T-helper 1 cell treated with Interleukin-12 subunit alpha and Interleukin-12 subunit beta and Interleukin-4 antibody, amounts not matched to agents 30 μg/mL and 1 μg/mL, for 36 hours (primary cell): ENCODE data around the gene PRKAR2A.
"Not testable (repeated sequence)": the region's sequence is repeated elsewhere in the genome, so short reads cannot be mapped to it uniquely, and the experiment has no call there.

Experiments used
- H3K27ac Mint-ChIP-seq: one replicate; pipeline ENCODE4 v1.8.0; 2021; ENCODE audit warnings: mild to moderate bottlenecking, mixed read lengths
- H3K27me3 Mint-ChIP-seq: one replicate; pipeline ENCODE4 v1.8.0; 2021; ENCODE audit warnings: low read depth, mixed read lengths
- H3K36me3 Mint-ChIP-seq: one replicate; pipeline ENCODE4 v1.8.0; 2021; ENCODE audit warnings: low read depth, mixed read lengths
- H3K4me1 Mint-ChIP-seq: one replicate; pipeline ENCODE4 v1.8.0; 2021; ENCODE audit warnings: low read depth, mixed read lengths
- H3K4me3 Mint-ChIP-seq: one replicate; pipeline ENCODE4 v1.8.0; 2021; ENCODE audit warnings: mild to moderate bottlenecking, moderate library complexity, mixed read lengths
- H3K9me3 Mint-ChIP-seq: one replicate; pipeline ENCODE4 v1.8.0; 2021; ENCODE audit warnings: mixed read lengths

PRKAR2A gene

DNA sequence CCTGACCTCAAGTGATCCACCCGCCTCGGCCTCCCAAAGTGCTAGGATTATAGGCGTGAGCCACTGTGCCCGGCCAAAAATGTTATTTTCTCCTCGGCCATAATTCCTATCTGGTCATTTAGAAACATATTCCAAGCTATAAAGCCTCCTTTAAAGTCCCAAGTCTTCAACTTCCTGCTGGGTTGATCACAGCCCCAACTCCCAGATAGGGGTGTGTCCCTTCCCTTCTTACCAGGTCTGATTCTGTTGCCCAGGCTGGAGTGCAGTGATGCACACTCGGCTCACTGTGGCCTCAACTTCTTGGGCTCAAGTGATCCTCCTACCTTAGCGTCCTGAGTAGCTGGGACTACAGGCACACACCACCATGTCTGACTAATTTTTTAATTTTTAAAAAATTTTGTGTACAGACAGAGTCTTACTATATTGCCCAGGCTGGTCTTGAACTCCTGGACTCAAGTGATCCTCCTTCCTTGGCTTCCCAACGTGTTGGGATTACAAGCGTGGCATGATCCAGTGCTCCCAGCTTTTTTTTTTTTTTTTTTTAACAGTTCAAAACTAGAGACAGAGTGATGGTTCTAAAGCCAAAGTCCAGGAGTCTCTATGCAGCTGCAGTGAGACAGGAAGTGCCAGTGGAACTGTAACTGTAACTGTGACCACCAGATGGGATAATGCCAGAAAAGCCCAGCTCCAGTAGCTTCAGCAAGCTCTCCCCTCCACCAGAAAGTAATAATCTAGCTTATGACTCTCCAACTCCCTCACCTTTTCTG is 8.2 kb upstream of the PRKAR2A start:
- peaks cover 2% of the 10 kb centered on the region for H3K4me1 Mint-ChIP-seq
- H3K4me3 Mint-ChIP-seq: no peak overlapping the region
- no peaks in the 10 kb centered on the region for H3K9me3 Mint-ChIP-seq
- H3K27ac Mint-ChIP-seq: no peak overlapping the region
- H3K27me3 Mint-ChIP-seq: no peaks in the 10 kb centered on the region
- H3K36me3 Mint-ChIP-seq: peaks cover 10% of the 10 kb centered on the region

DNA sequence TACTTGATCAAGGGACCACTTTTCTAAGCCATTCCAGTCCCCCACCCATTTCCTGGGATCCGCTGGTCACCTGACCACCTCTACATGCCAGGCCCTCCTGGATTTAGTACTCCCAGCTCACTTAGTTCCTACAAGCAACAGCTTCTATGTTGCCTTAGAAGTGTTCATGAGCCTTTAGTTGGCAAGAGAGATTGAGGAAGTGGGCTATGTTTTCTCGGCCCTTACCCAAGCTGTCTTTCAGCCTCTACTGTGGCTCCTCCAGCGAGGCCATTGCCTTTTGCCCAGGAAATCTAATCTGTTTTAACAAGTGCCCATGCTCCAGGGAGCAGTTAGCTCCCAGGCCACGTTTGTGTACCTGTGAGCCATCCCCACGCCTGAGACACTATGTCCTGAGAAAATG is 4.5 kb upstream of the PRKAR2A start:
- Mint-ChIP-seq H3K4me1 (peaks cover 5% of the 10 kb centered on the region), H3K27me3 (no peaks in the 10 kb centered on the region), H3K36me3 (peaks cover 5% of the 10 kb centered on the region), H3K27ac (no peak overlapping the region), H3K9me3 (no peaks in the 10 kb centered on the region), H3K4me3 (no peak overlapping the region)

DNA sequence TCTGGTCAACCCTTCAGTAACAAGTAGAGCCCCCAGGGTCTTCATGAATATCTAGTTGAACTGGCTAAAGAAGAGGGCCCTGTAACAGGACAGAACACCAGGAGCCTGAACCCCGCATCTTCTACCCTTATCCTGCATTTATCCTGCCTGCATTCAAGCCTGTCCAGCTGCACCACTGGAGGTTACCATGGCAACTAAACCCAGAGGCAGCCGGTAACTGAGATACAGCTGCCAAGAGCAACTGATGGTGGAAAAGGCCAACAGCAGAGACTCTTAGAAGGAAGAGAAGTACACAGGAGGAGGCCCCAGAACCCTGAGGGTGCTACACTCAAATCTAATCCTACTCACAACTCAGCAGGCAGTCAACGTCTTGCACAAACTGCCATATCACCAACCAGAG is 3.7 kb upstream of the PRKAR2A start:
- H3K4me3 Mint-ChIP-seq: no peak overlapping the region
- no peaks in the 10 kb centered on the region for H3K9me3 Mint-ChIP-seq
- H3K4me1 Mint-ChIP-seq: peaks cover 11% of the 10 kb centered on the region
- H3K36me3 Mint-ChIP-seq: peaks cover 5% of the 10 kb centered on the region
- no peak overlapping the region for H3K27ac Mint-ChIP-seq
- no peaks in the 10 kb centered on the region for H3K27me3 Mint-ChIP-seq

DNA sequence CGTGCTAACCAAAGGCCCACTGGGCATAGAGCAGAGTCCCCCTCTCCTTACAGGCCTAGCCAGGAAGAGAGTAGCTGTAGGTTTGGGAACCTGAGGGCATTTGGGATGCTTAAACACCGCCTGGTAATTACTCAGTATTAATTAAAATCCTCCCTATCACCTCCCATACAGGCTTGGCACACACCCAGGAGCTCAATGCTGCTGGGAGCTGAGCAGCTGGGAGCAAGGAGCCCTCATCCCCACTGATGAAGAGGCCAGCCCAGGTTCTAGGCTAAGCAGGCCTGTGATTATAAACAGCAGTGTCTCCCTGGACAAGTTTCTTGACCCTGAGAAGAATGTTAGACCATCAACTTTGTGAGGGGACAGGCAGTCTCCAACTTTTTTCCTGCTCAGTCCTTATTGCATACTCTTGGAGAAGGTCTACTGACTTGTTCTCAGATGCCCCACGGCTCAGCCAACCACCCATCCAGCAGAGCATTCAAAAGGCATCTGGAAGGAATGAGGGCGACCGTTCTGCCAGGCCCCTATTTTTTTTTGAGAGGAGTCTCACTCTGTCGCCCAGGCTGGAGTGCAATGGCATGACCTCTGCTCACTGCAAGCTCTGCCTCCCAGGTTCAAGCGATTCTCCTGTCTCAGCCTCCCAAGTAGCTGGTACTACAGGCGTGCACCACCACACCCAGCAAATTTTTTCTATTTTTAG is 1.3 kb upstream of the PRKAR2A start:
- Mint-ChIP-seq H3K4me3 (no peak overlapping the region), H3K36me3 (peaks cover 10% of the 10 kb centered on the region), H3K4me1 (peaks cover 22% of the 10 kb centered on the region), H3K27me3 (no peaks in the 10 kb centered on the region), H3K27ac (peak overlapping the region; percentile 83), H3K9me3 (peaks cover 4% of the 10 kb centered on the region)

DNA sequence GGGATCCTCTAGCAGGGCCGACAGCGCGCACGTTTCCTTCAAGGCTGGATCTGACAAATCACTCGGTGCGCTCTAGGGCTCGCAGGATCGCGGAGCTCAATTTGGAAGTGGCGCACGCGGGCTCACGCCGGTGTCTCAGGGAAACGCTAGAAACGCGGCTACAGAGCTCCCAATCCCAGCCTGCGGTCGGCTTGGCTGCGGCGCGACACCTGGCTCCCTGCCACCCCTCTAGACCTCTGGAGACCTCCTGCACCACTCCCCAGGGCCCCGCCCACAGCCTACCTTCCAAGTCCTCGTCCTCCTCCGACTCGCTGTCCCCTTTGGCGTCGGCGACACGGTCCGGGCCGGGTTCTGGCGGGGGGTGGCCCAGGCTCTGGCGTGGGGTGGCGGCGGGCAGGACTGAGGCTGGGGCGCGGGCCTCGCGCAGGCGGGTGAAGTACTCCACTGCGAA is 596 bp downstream of the PRKAR2A start:
- Mint-ChIP-seq H3K36me3 (peaks cover 7% of the 10 kb centered on the region), H3K4me1 (peaks cover 22% of the 10 kb centered on the region), H3K27me3 (no peaks in the 10 kb centered on the region), H3K9me3 (peaks cover 4% of the 10 kb centered on the region), H3K4me3 (peak overlapping the region; percentile 84), H3K27ac (peak overlapping the region; percentile 81)

DNA sequence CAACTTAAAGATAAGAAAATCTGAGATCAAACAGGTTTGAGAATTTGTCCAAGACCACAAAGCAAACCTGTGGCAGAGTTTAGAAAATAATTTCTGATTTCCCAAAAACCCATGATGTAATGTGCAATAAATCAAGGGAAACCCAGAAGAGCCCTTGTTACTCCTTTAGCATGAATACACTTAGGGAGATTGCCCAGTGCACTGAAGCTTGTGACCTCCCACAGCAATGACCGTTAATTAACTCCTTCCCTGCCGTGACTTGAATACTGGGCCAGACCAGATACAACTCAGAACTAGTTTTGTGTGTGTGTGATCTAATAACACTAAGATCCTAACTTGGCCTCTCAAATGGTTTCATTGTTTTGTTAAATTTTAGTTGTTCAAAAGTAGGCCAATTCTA is 2.5 kb downstream of the PRKAR2A start:
- Mint-ChIP-seq H3K27ac (no peak overlapping the region), H3K27me3 (no peaks in the 10 kb centered on the region), H3K9me3 (peaks cover 4% of the 10 kb centered on the region), H3K4me3 (peak overlapping the region; percentile 49), H3K4me1 (peaks cover 22% of the 10 kb centered on the region), H3K36me3 (peaks cover 7% of the 10 kb centered on the region)

DNA sequence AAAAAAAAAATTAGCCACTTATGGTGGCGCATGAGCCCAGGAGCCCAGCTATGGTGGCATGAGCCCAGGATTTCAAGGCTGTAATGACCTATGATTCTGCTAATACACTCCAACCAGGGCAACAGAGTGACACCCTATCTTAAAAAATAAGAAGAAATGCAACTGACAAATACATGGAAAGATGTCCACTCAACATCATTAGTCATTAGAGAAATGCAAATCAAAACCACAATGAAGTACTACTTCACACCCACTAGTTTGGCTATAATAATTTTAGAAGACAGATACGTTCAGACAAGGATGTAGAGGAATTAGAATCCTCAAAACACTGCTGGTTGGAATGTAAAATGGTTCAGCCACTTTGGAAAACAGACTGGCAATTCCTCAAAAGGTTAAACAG is 10.5 kb downstream of the PRKAR2A start:
- no peaks in the 10 kb centered on the region for H3K27me3 Mint-ChIP-seq
- H3K9me3 Mint-ChIP-seq: no peaks in the 10 kb centered on the region
- no peak overlapping the region for H3K4me3 Mint-ChIP-seq
- peaks cover 7% of the 10 kb centered on the region for H3K36me3 Mint-ChIP-seq
- no peak overlapping the region for H3K27ac Mint-ChIP-seq
- no peaks in the 10 kb centered on the region for H3K4me1 Mint-ChIP-seq

DNA sequence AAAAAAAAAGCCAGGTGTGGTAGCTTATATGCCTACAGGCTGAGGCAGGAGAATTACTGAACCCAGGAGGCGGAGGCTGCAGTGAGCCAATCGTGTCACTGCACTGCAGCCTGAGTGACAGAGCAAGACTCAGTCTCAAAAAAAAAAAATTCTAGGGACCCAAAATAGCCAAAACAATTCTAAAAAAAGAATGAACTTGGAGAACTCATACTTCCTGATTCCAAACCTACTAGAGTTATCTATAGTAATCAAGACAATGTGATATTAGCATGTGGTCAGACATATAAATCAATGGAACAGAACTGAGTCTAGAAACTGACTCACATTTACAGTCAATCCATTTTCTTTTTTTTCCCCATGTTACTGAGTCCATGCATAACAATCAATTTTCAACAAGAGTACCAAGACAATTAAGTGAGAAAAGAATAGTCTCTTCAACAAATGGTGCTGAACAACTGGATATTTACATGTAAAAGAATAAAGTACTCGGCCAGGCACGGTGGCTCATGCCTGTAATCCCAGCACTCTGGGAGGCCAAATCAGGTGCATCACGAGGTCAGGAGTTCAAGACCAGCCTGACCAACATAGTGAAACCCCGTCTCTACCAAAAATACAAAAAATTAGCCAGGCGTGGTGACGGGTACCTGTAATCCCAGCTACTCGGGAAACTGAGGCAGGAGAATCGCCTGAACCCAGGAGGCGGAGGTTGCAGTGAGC is 11.9 kb downstream of the PRKAR2A start:
- Mint-ChIP-seq H3K27me3 (no peaks in the 10 kb centered on the region), H3K4me1 (no peaks in the 10 kb centered on the region), H3K27ac (no peak overlapping the region), H3K9me3 (no peaks in the 10 kb centered on the region), H3K4me3 (no peak overlapping the region), H3K36me3 (peaks cover 7% of the 10 kb centered on the region)

DNA sequence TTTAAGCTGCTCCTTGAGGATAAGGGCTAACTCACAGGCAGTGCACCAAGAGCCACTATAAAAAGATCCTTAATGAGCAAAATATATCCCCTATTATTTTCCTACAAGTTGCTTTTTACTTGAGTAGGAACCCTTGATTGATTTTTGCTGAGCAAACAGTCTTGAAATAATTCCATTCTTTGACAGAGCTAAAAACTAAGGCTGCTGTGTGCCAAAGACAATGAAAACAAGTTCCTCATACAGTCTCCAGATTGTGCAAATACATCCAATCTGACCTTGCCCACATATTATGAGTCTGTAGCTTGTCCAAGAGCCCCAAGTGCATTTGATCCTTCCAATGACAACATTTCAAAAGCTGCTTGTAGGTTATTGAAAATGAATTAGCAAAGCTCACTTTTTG is 15.0 kb downstream of the PRKAR2A start:
- H3K27me3 Mint-ChIP-seq: no peaks in the 10 kb centered on the region
- no peaks in the 10 kb centered on the region for H3K4me1 Mint-ChIP-seq
- H3K4me3 Mint-ChIP-seq: no peak overlapping the region
- H3K9me3 Mint-ChIP-seq: no peaks in the 10 kb centered on the region
- no peak overlapping the region for H3K27ac Mint-ChIP-seq
- peaks cover 5% of the 10 kb centered on the region for H3K36me3 Mint-ChIP-seq

DNA sequence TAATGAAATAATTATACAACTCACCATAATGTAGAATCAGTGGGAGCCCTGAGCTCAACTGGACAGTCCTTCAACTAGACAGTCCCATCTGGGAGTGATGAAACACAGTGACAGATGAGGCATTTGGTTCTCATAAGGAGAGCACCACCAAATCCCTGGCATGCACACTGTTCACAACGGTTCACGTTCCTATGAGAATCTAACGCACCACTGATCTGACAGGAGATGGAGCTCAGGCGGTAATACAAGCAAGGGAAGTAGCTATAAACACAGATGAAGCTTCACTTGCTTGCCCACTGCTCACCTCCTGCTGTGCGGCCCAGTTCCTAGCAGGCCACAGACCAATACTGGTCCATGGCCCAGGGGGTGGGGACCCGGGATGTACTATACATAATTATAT is 17.0 kb downstream of the PRKAR2A start:
- Mint-ChIP-seq H3K27me3 (no peaks in the 10 kb centered on the region), H3K4me3 (no peak overlapping the region), H3K4me1 (no peaks in the 10 kb centered on the region), H3K36me3 (peaks cover 4% of the 10 kb centered on the region), H3K27ac (no peak overlapping the region), H3K9me3 (no peaks in the 10 kb centered on the region)

DNA sequence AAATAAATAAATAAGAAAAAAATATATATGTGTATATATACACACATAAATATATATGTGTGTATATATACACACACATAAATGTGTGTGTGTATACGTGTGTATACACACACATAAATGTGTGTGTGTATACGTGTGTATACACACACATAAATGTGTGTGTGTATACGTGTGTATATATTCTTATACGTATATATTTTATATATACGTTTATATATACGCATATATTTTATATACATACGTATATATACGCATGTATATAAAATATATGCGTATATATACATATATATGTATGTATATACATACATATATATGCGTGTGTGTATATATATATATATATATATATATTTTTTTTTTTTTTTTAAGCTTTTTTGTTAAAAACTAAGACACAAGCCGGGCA is 18.1 kb downstream of the PRKAR2A start:
- H3K9me3 Mint-ChIP-seq, H3K27ac Mint-ChIP-seq, H3K27me3 Mint-ChIP-seq, H3K4me1 Mint-ChIP-seq, H3K36me3 Mint-ChIP-seq, H3K4me3 Mint-ChIP-seq: not testable (repeated sequence)

DNA sequence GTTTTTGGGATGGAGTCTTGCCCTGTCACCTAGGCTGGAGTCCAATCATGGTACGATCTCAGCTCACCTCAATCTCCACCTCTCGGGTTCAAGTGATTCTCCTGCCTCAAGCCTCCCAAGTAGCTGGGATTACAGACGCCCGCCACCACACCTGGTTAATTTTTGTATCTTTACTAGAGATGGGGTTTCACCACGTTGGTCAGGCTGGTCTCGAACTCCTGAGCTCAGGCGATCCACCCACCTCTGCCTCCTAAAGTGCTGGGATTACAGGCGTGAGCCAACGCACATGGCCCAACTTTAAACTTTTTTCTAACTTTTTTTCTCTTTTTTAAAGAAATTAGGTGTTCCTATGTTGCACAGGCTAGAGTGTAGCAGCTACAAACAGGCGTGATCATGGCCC is 19.8 kb downstream of the PRKAR2A start:
- not testable (repeated sequence) for H3K36me3 Mint-ChIP-seq, H3K27me3 Mint-ChIP-seq, H3K9me3 Mint-ChIP-seq, H3K4me1 Mint-ChIP-seq, H3K4me3 Mint-ChIP-seq, H3K27ac Mint-ChIP-seq

DNA sequence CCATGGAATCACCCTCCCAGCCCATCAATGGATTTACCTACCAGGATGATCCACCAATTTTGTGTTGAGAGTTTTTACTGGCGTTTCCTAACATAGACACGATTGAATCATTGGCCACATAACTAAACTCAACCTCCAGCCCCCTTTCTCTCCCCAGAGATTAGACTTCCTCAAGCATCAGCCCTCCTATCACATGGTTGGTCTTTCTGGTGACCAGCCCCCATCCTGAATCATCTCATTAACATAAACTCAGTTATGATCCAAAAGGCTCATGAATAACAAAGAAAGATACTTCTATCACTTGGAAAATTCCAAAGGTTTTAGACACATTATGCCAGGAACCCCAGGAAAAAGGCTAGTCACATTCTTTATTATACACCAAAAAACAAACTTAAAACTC is 21.2 kb downstream of the PRKAR2A start:
- no peaks in the 10 kb centered on the region for H3K9me3 Mint-ChIP-seq
- no peak overlapping the region for H3K27ac Mint-ChIP-seq

DNA sequence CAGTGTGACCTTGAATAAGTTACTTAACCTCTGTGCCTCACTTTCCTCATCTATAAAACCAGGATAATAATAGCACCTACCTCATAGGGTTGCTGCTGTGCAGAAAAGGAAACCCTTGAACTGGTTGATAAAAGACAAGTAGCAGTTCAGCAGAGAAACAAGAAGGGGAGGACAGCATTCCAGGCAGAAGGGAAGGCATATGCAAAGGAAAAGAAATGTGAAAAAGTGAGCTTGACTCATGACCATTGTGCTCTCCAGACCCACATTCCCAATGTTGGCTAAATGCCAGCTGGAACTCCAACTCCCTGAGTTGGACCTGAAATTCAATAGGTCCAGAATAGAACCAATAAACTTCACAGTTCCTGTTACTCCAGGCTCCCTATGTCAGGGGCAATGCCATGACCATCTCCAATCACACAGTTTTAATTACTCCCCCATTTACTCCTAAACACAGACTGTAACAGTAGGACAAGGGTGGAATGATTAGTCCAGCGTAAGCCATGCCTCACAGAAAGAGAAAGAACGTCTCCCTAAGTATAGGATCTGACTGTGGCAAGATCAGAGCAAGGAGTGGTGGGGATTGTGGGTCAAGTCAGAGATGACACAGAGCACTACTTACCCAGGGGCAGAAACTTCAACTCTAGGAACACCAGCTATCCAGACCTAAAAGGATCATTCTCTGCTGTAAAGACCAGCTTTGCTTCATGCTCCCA is 26.9 kb downstream of the PRKAR2A start:
- H3K9me3 Mint-ChIP-seq: no peaks in the 10 kb centered on the region
- no peak overlapping the region for H3K4me3 Mint-ChIP-seq
- H3K27me3 Mint-ChIP-seq: no peaks in the 10 kb centered on the region
- no peaks in the 10 kb centered on the region for H3K36me3 Mint-ChIP-seq
- H3K4me1 Mint-ChIP-seq: peaks cover 5% of the 10 kb centered on the region
- no peak overlapping the region for H3K27ac Mint-ChIP-seq

More for the DNA sequence above, 21.2 kb downstream of the PRKAR2A start:
- H3K36me3 Mint-ChIP-seq: no peaks in the 10 kb centered on the region
- no peaks in the 10 kb centered on the region for H3K27me3 Mint-ChIP-seq
- H3K4me3 Mint-ChIP-seq: no peak overlapping the region
- H3K4me1 Mint-ChIP-seq: no peaks in the 10 kb centered on the region
